ENCODE data around the gene CRADD.

GRCh38 chr12:93772003-93772700 is 95.0 kb downstream of the CRADD start:
- TF ChIP-seq CTCF (conservative IDR thresholded peaks at IDR 0.05; ENCODE audit: low read depth, low read length), result no peak
- TF ChIP-seq RAD21 (IDR thresholded peaks at IDR 0.05; ENCODE audit: low read length), result no peak
- TF ChIP-seq MAZ (IDR thresholded peaks at IDR 0.05; ENCODE audit: borderline replicate concordance, low read depth, low read length), result no peak
- no peak for TF ChIP-seq SMC3 (IDR thresholded peaks at IDR 0.05; ENCODE audit: low read depth, low read length)
- TF ChIP-seq BHLHE40 (IDR thresholded peaks at IDR 0.05; ENCODE audit: low read depth, low read length), result no peak

All from IMR-90 (cell line).